Upper lobe of left lung (tissue), 6 donors: ENCODE measurements around the gene EMX1. TPM values are rescaled to one million over a fixed set of nuclear protein-coding genes. Genes with fewer than 3 reads are reported as not detected.

ENCODE experiments used
- ATAC-seq, 2 donors: fragments of 200-7000 bp; cut with Tn5 transposase; one replicate each; pipeline ENCODE4 v1.9.1; 2022; ENCODE audit warnings: mild to moderate bottlenecking in 2 of 2, moderate library complexity in 2 of 2; ENCODE audit not compliant: low FRiP score in 2 of 2
- DNase-seq, 2 donors: peaks; one replicate each; pipeline ENCODE4 v3.0.0-alpha.2; 2019 to 2020
- H3K27ac ChIP-seq, 4 donors: fragments of 200-600 bp; sonication (generic); one replicate each; pipeline ENCODE4 v1.5.1; 2016 to 2019
- H3K27me3 ChIP-seq, 4 donors: fragments of 200-600 bp; sonication (generic); one replicate each; pipeline ENCODE4 v1.5.1; 2017 to 2019
- H3K36me3 ChIP-seq, 4 donors: fragments of 200-600 bp; sonication (generic); one replicate each; pipeline ENCODE4 v1.5.1; 2016 to 2019
- H3K4me1 ChIP-seq, 4 donors: fragments of 200-600 bp; sonication (generic); one replicate each; pipeline ENCODE4 v1.5.1; 2018 to 2019
- H3K4me3 ChIP-seq, 4 donors: fragments of 200-600 bp; sonication (generic); one replicate each; pipeline ENCODE4 v1.5.1; 2017 to 2019; ENCODE audit warnings: mild to moderate bottlenecking in 2 of 4, moderate library complexity in 1 of 4
- H3K9me3 ChIP-seq, 4 donors: fragments of 200-600 bp; sonication (generic); one replicate each; pipeline ENCODE4 v1.5.1; 2018 to 2019
- EP300 ChIP-seq, 4 donors: sonication (generic); formaldehyde crosslinking; IDR thresholded peaks; one replicate each; pipeline ENCODE4 v1.5.1; 2017; ENCODE audit warnings: antibody characterized with exemption in 4 of 4, control low read depth in 2 of 4
- POLR2A ChIP-seq, 4 donors: fragments of 450-650 bp; IDR thresholded peaks; one replicate each; pipeline ENCODE4 v1.5.1; 2016 to 2017; ENCODE audit warnings: antibody characterized with exemption in 4 of 4, mild to moderate bottlenecking in 2 of 4
- POLR2AphosphoS5 ChIP-seq, 2 donors: sonication (generic); formaldehyde crosslinking; IDR thresholded peaks; one replicate each; pipeline ENCODE4 v1.5.1; 2017; ENCODE audit warnings: antibody characterized with exemption in 2 of 2
- WGBS, 2 donors: methylation state at CpG; one replicate each; pipeline ENCODE4 v1.1.5; 2017 to 2018; 5-methylcytosine and 5-hydroxymethylcytosine counted together
- total RNA-seq, 6 donors: library from RNA; depleted of rRNA in 4 of 6; stranded (reverse); fragments of >200 nt in 4 of 6; gene quantifications; one replicate each; pipeline versions ENCODE4 v1.1.0 to v1.2.1, GENCODE V29; 2016 to 2021
- TF ChIP-seq, protein P1 (sequence below), 6 experiments: fragments of 450-650 bp in 4 of 6; fragments of 200-600 bp in 2 of 6; sonication (generic) in 2 of 6; IDR thresholded peaks; one replicate each; pipeline ENCODE4 v1.5.1; 2016 to 2019; ENCODE audit warnings: antibody characterized with exemption in 6 of 6
- donor health status: DM: no; HTN: no; CAD: no; lungs with moderate emphysema.
- donor health status: DM: no; HTN: yes; CAD: no; lungs with severe emphysema.

EMX1 gene
- total RNA-seq, 6 donors from 2014 or later, result not detected

DNA sequence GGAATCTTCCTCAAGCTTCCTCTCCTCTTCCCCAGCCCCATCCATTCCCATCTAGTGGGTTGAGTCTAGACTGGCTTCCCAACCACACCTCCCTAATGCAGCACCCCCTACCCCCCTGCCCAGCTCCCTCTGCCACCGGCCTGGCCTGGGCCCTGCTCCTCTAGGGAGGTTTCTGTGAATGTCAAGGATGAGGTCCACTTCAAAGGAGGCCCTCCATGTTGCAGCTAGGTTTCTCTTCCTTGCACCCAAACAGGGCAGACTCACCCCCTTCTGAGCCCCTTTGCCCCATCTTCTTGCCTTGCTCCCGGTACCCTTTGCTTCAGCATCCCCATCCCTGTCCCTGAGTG lies 18.3 kb downstream of the EMX1 start:
- ATAC-seq (no peak), DNase-seq (no peak)
- Histone ChIP-seq H3K27me3 (no peaks in the 10 kb centered on the region), H3K36me3 (no peaks in the 10 kb centered on the region), H3K27ac (no peak overlapping the region), H3K9me3 (no peaks in the 10 kb centered on the region), H3K4me1 (no peaks in the 10 kb centered on the region), H3K4me3 (no peak overlapping the region)
- no peak for TF ChIP-seq POLR2AphosphoS5 (IDR thresholded peaks at IDR 0.05)
- no peak for TF ChIP-seq EP300 (IDR thresholded peaks at IDR 0.05)
- TF ChIP-seq, protein P1, sequence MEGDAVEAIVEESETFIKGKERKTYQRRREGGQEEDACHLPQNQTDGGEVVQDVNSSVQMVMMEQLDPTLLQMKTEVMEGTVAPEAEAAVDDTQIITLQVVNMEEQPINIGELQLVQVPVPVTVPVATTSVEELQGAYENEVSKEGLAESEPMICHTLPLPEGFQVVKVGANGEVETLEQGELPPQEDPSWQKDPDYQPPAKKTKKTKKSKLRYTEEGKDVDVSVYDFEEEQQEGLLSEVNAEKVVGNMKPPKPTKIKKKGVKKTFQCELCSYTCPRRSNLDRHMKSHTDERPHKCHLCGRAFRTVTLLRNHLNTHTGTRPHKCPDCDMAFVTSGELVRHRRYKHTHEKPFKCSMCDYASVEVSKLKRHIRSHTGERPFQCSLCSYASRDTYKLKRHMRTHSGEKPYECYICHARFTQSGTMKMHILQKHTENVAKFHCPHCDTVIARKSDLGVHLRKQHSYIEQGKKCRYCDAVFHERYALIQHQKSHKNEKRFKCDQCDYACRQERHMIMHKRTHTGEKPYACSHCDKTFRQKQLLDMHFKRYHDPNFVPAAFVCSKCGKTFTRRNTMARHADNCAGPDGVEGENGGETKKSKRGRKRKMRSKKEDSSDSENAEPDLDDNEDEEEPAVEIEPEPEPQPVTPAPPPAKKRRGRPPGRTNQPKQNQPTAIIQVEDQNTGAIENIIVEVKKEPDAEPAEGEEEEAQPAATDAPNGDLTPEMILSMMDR (IDR thresholded peaks at IDR 0.05), result no peak
- no peak for TF ChIP-seq POLR2A (IDR thresholded peaks at IDR 0.05)
- 73 to 86% methylated on average over 2 of the region's 2 CpGs for WGBS, 2 donors

DNA sequence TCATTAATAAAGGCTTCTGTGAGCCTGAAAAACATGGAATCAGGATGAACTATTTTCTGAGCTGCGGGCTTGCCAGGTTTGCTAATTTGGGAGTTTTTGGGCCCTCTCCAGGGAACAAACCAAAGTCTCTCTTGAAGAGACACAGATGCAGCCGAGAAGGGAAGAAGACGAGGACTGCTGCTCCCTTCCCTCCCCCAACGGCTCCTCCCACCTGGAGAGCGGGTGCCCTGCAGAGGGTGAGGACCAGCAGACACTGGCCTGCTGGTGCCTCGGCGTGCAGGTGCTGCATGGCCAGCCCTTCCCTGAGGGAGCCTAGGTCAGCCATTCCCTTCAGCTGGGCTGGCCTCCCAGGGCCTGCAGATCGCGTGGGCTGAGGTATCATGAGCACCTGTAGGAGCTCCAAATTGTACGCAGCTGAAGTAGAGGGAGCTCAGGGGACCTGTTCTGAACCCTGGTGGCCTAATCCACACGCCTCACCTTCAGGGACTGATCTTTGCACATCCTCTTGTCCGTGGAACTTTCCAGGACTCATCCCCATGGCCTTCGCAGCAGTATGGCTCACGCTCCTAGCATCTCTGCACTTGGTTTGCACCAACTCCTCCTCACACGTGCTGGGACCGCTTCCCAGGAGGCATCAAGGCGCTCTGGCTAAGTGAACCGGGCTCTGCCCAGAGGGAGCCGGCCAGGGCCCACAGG lies 19.5 kb downstream of the EMX1 start:
- Histone ChIP-seq H3K27me3 (no peaks in the 10 kb centered on the region), H3K27ac (no peak overlapping the region), H3K9me3 (no peaks in the 10 kb centered on the region), H3K4me3 (no peak overlapping the region), H3K4me1 (no peaks in the 10 kb centered on the region), H3K36me3 (no peaks in the 10 kb centered on the region)
- WGBS, 2 donors, result 69 to 82% methylated on average over 11 to 19 of the region's 19 CpGs
- no peak for DNase-seq
- no peak for TF ChIP-seq POLR2A (IDR thresholded peaks at IDR 0.05)
- TF ChIP-seq, protein P1 (IDR thresholded peaks at IDR 0.05), result no peak
- no peak for TF ChIP-seq EP300 (IDR thresholded peaks at IDR 0.05)
- no peak for TF ChIP-seq POLR2AphosphoS5 (IDR thresholded peaks at IDR 0.05)
- ATAC-seq, result no peak

- Histone ChIP-seq H3K36me3 (no peaks in the 10 kb centered on the region), H3K27ac (no peak overlapping the region), H3K9me3 (no peaks in the 10 kb centered on the region), H3K27me3 (no peaks in the 10 kb centered on the region), H3K4me3 (no peak overlapping the region), H3K4me1 (no peaks in the 10 kb centered on the region)
- TF ChIP-seq, protein P1 (IDR thresholded peaks at IDR 0.05), result no peak
- no peak for TF ChIP-seq EP300 (IDR thresholded peaks at IDR 0.05)
- no peak for TF ChIP-seq POLR2A (IDR thresholded peaks at IDR 0.05)
- TF ChIP-seq POLR2AphosphoS5 (IDR thresholded peaks at IDR 0.05), result no peak
- 59% methylated on average over 14 to 15 of the region's 15 CpGs for WGBS, 2 donors
- no peak for ATAC-seq
- DNase-seq, result no peak
Observed at GRCh38 chr2:72937356-72937669, 20.0 kb downstream of the EMX1 start.

DNA sequence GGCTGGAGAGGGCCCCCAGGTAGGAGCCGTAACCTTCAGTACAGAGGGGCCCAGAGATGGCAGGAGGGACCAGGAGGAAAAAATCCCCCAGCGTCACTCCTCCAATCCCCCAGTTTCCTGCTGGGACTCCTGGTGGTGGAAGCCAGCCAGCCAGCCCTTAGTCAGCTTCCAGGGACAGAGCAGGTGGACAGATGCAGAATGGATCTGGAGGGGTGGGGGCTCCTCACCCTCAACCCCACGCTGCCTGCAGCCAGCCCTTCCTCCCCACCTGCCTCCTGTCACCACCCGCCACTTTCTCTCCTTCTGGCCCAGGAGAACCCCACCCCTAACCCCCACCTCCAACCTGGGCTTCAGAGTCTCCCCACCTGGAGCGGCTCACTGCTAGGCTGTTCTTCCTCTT lies 21.1 kb downstream of the EMX1 start:
- TF ChIP-seq, protein P1 (IDR thresholded peaks at IDR 0.05), result no peak
- TF ChIP-seq POLR2A (IDR thresholded peaks at IDR 0.05) (no peak), POLR2AphosphoS5 (IDR thresholded peaks at IDR 0.05) (no peak)
- Histone ChIP-seq H3K4me3 (no peak overlapping the region), H3K9me3 (no peaks in the 10 kb centered on the region), H3K36me3 (peaks cover 0 to 5% (median 1%) of the 10 kb centered on the region in 4 donors), H3K27ac (no peak overlapping the region), H3K4me1 (no peaks in the 10 kb centered on the region), H3K27me3 (no peaks in the 10 kb centered on the region)
- 68 to 77% methylated on average over 5 of the region's 5 CpGs for WGBS, 2 donors
- ATAC-seq (no peak), DNase-seq (no peak)

GRCh38 chr2:72940361-72940760 lies 23.0 kb downstream of the EMX1 start:
- peaks cover 0 to 22% (median 3%) of the 10 kb centered on the region in 4 donors for H3K36me3 ChIP-seq
- ATAC-seq (no peak), DNase-seq (no peak)
- H3K27ac ChIP-seq, result no peak overlapping the region
- TF ChIP-seq POLR2A (IDR thresholded peaks at IDR 0.05), result no peak
- TF ChIP-seq POLR2AphosphoS5 (IDR thresholded peaks at IDR 0.05), result no peak
- H3K4me1 ChIP-seq, result no peaks in the 10 kb centered on the region
- no peak overlapping the region for H3K4me3 ChIP-seq
- H3K9me3 ChIP-seq, result no peaks in the 10 kb centered on the region
- no peaks in the 10 kb centered on the region for H3K27me3 ChIP-seq
- WGBS, 2 donors, result 70 to 80% methylated on average over 6 of the region's 6 CpGs
